HepG2 (cell line): ENCODE measurements around the gene STARD10. TPM values are rescaled to one million over a fixed set of nuclear protein-coding genes. Genes with fewer than 3 reads are reported as not detected.

ENCODE experiments used
- ASH2L ChIP-seq: fragments of 300-600, 200-600 bp; sonication (generic); IDR thresholded peaks from 2 replicates; pipeline ENCODE4 v1.7.0; 2017; ENCODE audit warnings: low read depth, mild to moderate bottlenecking, moderate library complexity, mixed read lengths, low read length; ENCODE audit not compliant: insufficient read length
- CTCF ChIP-seq: sonication (generic); formaldehyde crosslinking; IDR thresholded peaks from 2 replicates; pipeline ENCODE4 v1.5.0; 2020; ENCODE audit warnings: mild to moderate bottlenecking, missing genetic modification reagents, moderate library complexity
- HINFP ChIP-seq: sonication (generic); formaldehyde crosslinking; IDR thresholded peaks from 2 replicates; pipeline ENCODE4 v1.4.0; 2020; ENCODE audit warnings: low read depth, mild to moderate bottlenecking, missing genetic modification reagents
- JUN ChIP-seq: sonication (generic); formaldehyde crosslinking; IDR thresholded peaks from 2 replicates; pipeline ENCODE4 v1.4.0; 2020; ENCODE audit warnings: mild to moderate bottlenecking, missing genetic modification reagents
- KDM5A ChIP-seq: fragments of 200-600 bp; sonication (generic); IDR thresholded peaks from 2 replicates; pipeline ENCODE4 v1.7.0; 2018; ENCODE audit warnings: antibody characterized with exemption, mild to moderate bottlenecking, low read length, borderline replicate concordance
- MLX ChIP-seq: IDR thresholded peaks from 2 replicates; pipeline ENCODE4 v1.6.1; 2016
- MTERF4 ChIP-seq: sonication (generic); formaldehyde crosslinking; IDR thresholded peaks from 2 replicates; pipeline ENCODE4 v1.8.0; 2023; ENCODE audit warnings: mild to moderate bottlenecking, missing genetic modification reagents
- TCF12 ChIP-seq, 2 experiments: fragments of 450-650 bp in 1 of 2; sonication (generic) in 1 of 2; formaldehyde crosslinking in 1 of 2; IDR thresholded peaks; 2 replicates each; pipeline versions ENCODE4 v1.6.1 to v1.8.0; 2017 to 2022; ENCODE audit warnings: antibody characterized with exemption in 1 of 2, mild to moderate bottlenecking in 1 of 2, missing genetic modification reagents in 1 of 2, moderate library complexity in 1 of 2
- ZNF101 ChIP-seq: sonication (generic); formaldehyde crosslinking; IDR thresholded peaks from 2 replicates; pipeline ENCODE4 v1.4.0; 2020; ENCODE audit warnings: mild to moderate bottlenecking, low read depth, missing genetic modification reagents, borderline replicate concordance
- ZNF33A ChIP-seq: sonication (generic); formaldehyde crosslinking; IDR thresholded peaks from 2 replicates; pipeline ENCODE4 v1.5.1; 2020; ENCODE audit warnings: missing genetic modification reagents, mild to moderate bottlenecking, moderate library complexity, borderline replicate concordance
- ZNF563 ChIP-seq: sonication (generic); formaldehyde crosslinking; IDR thresholded peaks from 2 replicates; pipeline ENCODE4 v1.8.0; 2022; ENCODE audit warnings: mild to moderate bottlenecking, moderate library complexity, missing genetic modification reagents
- ZNF691 ChIP-seq: sonication (generic); formaldehyde crosslinking; IDR thresholded peaks from 2 replicates; pipeline ENCODE4 v1.4.0; 2020; ENCODE audit warnings: missing genetic modification reagents, low read depth, mild to moderate bottlenecking, borderline replicate concordance
- polyA plus RNA-seq, 8 experiments: library from polyadenylated mRNA; depleted of rRNA in 3 of 8; stranded (reverse) in 7 of 8; unstranded in 1 of 8; fragments of >200 nt; fragmentation: Illumina TruSeq in 4 of 8; extraction: Trizol in 4 of 8; gene quantifications; 2 replicates each; pipeline versions ENCODE4 v1.2.1 to v1.2.3, GENCODE V29; 2011 to 2016; ENCODE audit warnings: low read depth in 4 of 8, missing spikeins in 1 of 8, mixed read lengths in 1 of 8; ENCODE audit not compliant: insufficient read depth in 1 of 8
- total RNA-seq, 5 experiments: library from RNA; depleted of rRNA; stranded (reverse); fragments of >200 nt; fragmentation: Illumina TruSeq; extraction: Trizol; gene quantifications; 2 replicates each; pipeline ENCODE4 v1.2.3, GENCODE V29; 2016; ENCODE audit warnings: low read depth in 1 of 5

The STARD10 gene
- total and polyA plus RNA-seq, 2 of the 13 experiments (the other 11 are each of a cell fraction or from before 2014, with no cell fraction given), result 260 to 341 TPM

- no peak for TF ChIP-seq TCF12 (IDR thresholded peaks at IDR 0.05)
- no peak for TF ChIP-seq TCF12 (CRISPR knock-in tag; IDR thresholded peaks at IDR 0.05)
- TF ChIP-seq ASH2L, result no peak
- TF ChIP-seq HINFP (CRISPR knock-in tag), result no peak
- no peak for TF ChIP-seq ZNF33A
- no peak for TF ChIP-seq ZNF691 (CRISPR knock-in tag)
- TF ChIP-seq ZNF563 (CRISPR knock-in tag), result no peak
- TF ChIP-seq KDM5A, result no peak
- TF ChIP-seq MTERF4 (CRISPR knock-in tag), result no peak
- peak; percentile 75 for TF ChIP-seq CTCF (CRISPR knock-in tag)
- no peak for TF ChIP-seq MLX (CRISPR knock-in tag)
- no peak for TF ChIP-seq JUN (CRISPR knock-in tag)
- TF ChIP-seq ZNF101 (CRISPR knock-in tag), result no peak
Measured at GRCh38 chr11:72753341-72754148, 40.3 kb downstream of the STARD10 start (continued).
